ENCODE data around the gene RTN4RL1. TPM values are rescaled to one million over a fixed set of nuclear protein-coding genes. Genes with fewer than 3 reads are reported as not detected.

Gene RTN4RL1
- total and polyA plus RNA-seq, 2 of the 4 experiments (the other 2 are of a cell fraction), result under 0.01 to 0.03 TPM

DNA sequence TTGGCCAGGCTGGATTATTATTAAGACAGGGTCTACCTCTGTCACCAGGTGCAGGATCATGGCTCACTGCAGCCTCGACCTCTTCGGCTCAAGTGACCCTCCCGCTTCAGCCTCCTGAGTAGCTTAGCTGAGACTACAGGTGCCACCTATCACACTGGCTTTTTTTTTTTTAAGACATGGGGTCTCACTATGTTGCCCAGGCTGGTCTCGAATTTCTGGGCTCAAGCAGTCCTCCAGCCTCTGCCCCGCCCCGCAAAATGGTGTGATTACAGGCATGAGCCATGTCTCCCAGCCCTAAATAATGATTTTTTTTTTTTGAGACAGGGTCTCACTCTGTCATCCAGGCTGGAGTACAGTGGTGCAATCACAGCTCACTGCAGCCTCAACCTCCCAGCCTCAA is 22.5 kb upstream of the RTN4RL1 start:
- Histone ChIP-seq H2AFZ (replicated peaks; ENCODE audit: low read length, poor library complexity) (no peak overlapping the region), H3K9me1 (ENCODE audit: insufficient read depth, low read length) (peaks cover 19% of the 10 kb centered on the region), H2AK5ac (ENCODE audit: low read depth, low read length) (no peak overlapping the region), H2BK20ac (ENCODE audit: low read depth, low read length) (no peak overlapping the region), H3K9ac (ENCODE audit: low read depth, low read length) (no peak overlapping the region), H3K79me1 (ENCODE audit: low read depth in 1 of 2, low read length in 2 of 2) (peaks cover 17 to 33% of the 10 kb centered on the region in 2 experiments), H3K36me3 (ENCODE audit: control insufficient read depth, insufficient read depth, low read length) (peaks cover 15% of the 10 kb centered on the region), H4K5ac (ENCODE audit: low read depth, low read length) (no peak overlapping the region), H3K4me2 (ENCODE audit: low read depth, low read length) (no peak overlapping the region), H2BK15ac (ENCODE audit: low read depth, low read length) (no peak overlapping the region), H3K9me3 (ENCODE audit: control insufficient read depth, insufficient read depth, low read length) (no peaks in the 10 kb centered on the region), H3K4me1 (ENCODE audit: control insufficient read depth, insufficient read depth, low read length) (peaks cover 22% of the 10 kb centered on the region), H2BK120ac (ENCODE audit: low read depth, low read length) (no peak overlapping the region), H3K18ac (ENCODE audit: low read depth, low read length) (no peak overlapping the region), H3K27me3 (ENCODE audit: control insufficient read depth, insufficient read depth, low read length) (no peaks in the 10 kb centered on the region), H3K23ac (ENCODE audit: low read depth, low read length) (no peak overlapping the region), H3K4me3 (ENCODE audit: insufficient read depth, low read depth, low read length) (no peak overlapping the region), H3K14ac (replicated peaks; ENCODE audit: low read depth, low read length) (no peak overlapping the region), H4K8ac (ENCODE audit: low read depth in 2 of 2, low read length in 2 of 2) (no peak overlapping the region), H2AK9ac (replicated peaks; ENCODE audit: low read depth, low read length, poor library complexity) (no peak overlapping the region), H4K91ac (ENCODE audit: insufficient read depth, low read depth, low read length) (no peak overlapping the region), H4K20me1 (ENCODE audit: insufficient read depth, low read length) (peaks cover 10% of the 10 kb centered on the region), H2BK5ac (ENCODE audit: low read depth, low read length, poor library complexity, severe bottlenecking) (no peak overlapping the region), H3K4ac (ENCODE audit: low read depth, low read length) (no peak overlapping the region), H3K56ac (ENCODE audit: extremely low read depth, insufficient read depth, low read length) (no peak overlapping the region), H3K27ac (ENCODE audit: insufficient read depth, low read length) (no peak overlapping the region)
- BruUV-seq (replicated peaks), result no TSS peak
- dilution Hi-C loops (cut with HindIII; ENCODE audit: low sequenced_read_pairs, unreplicated experiment), result no loop called here
- CTCF ChIA-PET, result interaction anchor here (0.6 kb wide), 1 partner anchor 11 kb away, joined by 3 read pairs; no protein-coding TSS in a partner anchor
- no peak for ATAC-seq (ENCODE audit: low read depth)
- intact Hi-C loops (cut with micrococcal nuclease), result no loop called here
- no peak for TF ChIP-seq CEBPB (IDR thresholded peaks at IDR 0.05; ENCODE audit: low read depth, low read length)
- TF ChIP-seq MAFK (IDR thresholded peaks at IDR 0.05; ENCODE audit: low read depth, low read length), result no peak
- TF ChIP-seq MXI1 (IDR thresholded peaks at IDR 0.05; ENCODE audit: borderline replicate concordance, low read depth, low read length), result no peak
- no peak for TF ChIP-seq USF2 (IDR thresholded peaks at IDR 0.05; ENCODE audit: low read depth, low read length)
- TF ChIP-seq RCOR1 (IDR thresholded peaks at IDR 0.05; ENCODE audit: insufficient replicate concordance, low read length), result no peak
- TF ChIP-seq POLR2A (IDR thresholded peaks at IDR 0.05; ENCODE audit: low read depth, low read length), result peak; percentile 32; the same call in 1 of the 2 replicates
- no peak for TF ChIP-seq NFE2L2 (IDR thresholded peaks at IDR 0.05; ENCODE audit: low read depth, low read length)
- TF ChIP-seq SMC3 (IDR thresholded peaks at IDR 0.05; ENCODE audit: low read depth, low read length), result no peak
- WGBS, 2 experiments (ENCODE audit: extremely low coverage in 2 of 2, insufficient read length in 1 of 2), result 98% methylated on average over 6 of the region's 6 CpGs; no CpG with 5 or more reads in 1 of the 2 experiments
- DNase-seq, result no peak
- in situ Hi-C loops (cut with MboI; ENCODE audit: low sequenced_read_pairs), result loop anchor here (25.0 kb wide), 1 partner anchor 335 kb away; the partner anchor contains the start of genes TLCD2 and WDR81
- POLR2A ChIA-PET (ENCODE audit: unreplicated experiment), result no interaction called here
